Cardiac muscle cell (in vitro differentiated cells and primary cell): ENCODE measurements around the gene SFXN4. TPM values are rescaled to one million over a fixed set of nuclear protein-coding genes. Genes with fewer than 3 reads are reported as not detected.

Experiments
- DNase-seq, 2 donors: peaks; one replicate each; pipeline versions ENCODE4 v3.0.0 to v3.0.0-alpha.2; 2010 to 2017; ENCODE audit warnings: low read depth in 1 of 2, low spot score in 1 of 2
- H3K27ac ChIP-seq: fragments of 200-600 bp; sonication (generic); 2 replicates; pipeline ENCODE4 v1.5.1; 2016
- H3K27me3 ChIP-seq: fragments of 200-600 bp; sonication (generic); 2 replicates; pipeline ENCODE4 v1.6.0; 2016; ENCODE audit warnings: control low read depth
- H3K36me3 ChIP-seq: fragments of 200-600 bp; sonication (generic); 2 replicates; pipeline ENCODE4 v1.5.1; 2016; ENCODE audit warnings: control low read depth
- H3K4me1 ChIP-seq: fragments of 200-600 bp; sonication (generic); 2 replicates; pipeline ENCODE4 v1.8.1; 2017; ENCODE audit warnings: low read depth, mild to moderate bottlenecking, mixed run types
- H3K4me3 ChIP-seq: fragments of 200-600 bp; sonication (generic); 2 replicates; pipeline ENCODE4 v1.5.1; 2016; ENCODE audit warnings: mild to moderate bottlenecking
- H3K9me3 ChIP-seq: fragments of 200-600 bp; sonication (generic); 2 replicates; pipeline ENCODE4 v1.5.1; 2017; ENCODE audit warnings: low read depth, mild to moderate bottlenecking, control low read depth
- polyA plus RNA-seq: library from polyadenylated mRNA; unstranded; fragments of >200 nt; fragmentation: Nextera tagmentation; extraction: Ambion mirVana; gene quantifications from 2 replicates; pipeline ENCODE4 v1.2.1, GENCODE V29; 2016
- total RNA-seq: library from RNA; depleted of rRNA; stranded (reverse); fragments of >200 nt; gene quantifications from 2 replicates; pipeline ENCODE4 v1.2.3, GENCODE V29; 2016
- TF ChIP-seq, protein P1 (sequence below): IDR thresholded peaks from 2 replicates; pipeline ENCODE4 v1.5.1; 2012; ENCODE audit warnings: low read depth, mild to moderate bottlenecking, low read length

SFXN4 gene
- total and polyA plus RNA-seq, 2 experiments from 2014 or later, result 21.4 to 53.2 TPM

DNA sequence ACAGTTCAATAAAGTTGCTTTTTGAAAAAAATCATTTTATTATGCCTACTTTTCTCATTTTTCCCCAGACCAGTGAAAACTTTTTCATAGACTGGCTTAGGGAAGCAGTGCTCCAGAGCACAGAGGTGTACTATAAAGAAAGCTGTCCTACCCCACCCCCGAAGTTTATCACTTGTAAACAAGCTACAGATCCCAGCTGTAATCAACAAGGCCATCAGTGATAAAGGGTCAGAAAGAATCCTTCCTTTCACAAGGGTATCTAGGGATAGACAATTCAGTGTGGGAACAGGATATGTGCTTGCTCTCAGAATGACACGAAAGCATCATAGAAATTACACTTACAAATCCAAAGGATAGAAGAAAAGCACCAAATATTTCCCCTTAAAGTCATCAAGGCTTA is 8.6 kb upstream of the SFXN4 start:
- Histone ChIP-seq H3K36me3 (peaks cover 41% of the 10 kb centered on the region), H3K27me3 (no peaks in the 10 kb centered on the region), H3K4me3 (no peak overlapping the region), H3K4me1 (peaks cover 3% of the 10 kb centered on the region), H3K27ac (no peak overlapping the region), H3K9me3 (no peaks in the 10 kb centered on the region)
- TF ChIP-seq, protein P1, sequence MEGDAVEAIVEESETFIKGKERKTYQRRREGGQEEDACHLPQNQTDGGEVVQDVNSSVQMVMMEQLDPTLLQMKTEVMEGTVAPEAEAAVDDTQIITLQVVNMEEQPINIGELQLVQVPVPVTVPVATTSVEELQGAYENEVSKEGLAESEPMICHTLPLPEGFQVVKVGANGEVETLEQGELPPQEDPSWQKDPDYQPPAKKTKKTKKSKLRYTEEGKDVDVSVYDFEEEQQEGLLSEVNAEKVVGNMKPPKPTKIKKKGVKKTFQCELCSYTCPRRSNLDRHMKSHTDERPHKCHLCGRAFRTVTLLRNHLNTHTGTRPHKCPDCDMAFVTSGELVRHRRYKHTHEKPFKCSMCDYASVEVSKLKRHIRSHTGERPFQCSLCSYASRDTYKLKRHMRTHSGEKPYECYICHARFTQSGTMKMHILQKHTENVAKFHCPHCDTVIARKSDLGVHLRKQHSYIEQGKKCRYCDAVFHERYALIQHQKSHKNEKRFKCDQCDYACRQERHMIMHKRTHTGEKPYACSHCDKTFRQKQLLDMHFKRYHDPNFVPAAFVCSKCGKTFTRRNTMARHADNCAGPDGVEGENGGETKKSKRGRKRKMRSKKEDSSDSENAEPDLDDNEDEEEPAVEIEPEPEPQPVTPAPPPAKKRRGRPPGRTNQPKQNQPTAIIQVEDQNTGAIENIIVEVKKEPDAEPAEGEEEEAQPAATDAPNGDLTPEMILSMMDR, result no peak
- no peak for DNase-seq

DNA sequence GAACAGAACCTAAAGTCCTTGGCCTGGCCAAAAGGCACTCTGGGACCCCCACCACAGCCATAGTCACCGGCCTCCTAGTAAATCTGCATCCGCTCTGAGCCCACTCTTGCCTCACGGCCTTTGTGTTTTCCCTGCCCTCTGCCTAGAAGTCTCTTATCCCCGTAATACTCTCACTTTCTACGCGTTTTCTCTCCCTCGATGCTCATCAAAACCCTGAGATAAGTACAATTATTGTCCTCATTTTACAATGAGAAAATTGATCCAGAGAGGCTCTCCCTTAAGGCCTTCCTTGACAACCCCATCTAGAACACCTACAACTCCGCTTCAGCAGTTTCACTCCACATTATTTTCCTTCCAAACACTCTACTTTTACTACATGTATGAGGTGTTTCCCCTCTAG is 1.5 kb upstream of the SFXN4 start:
- Histone ChIP-seq H3K4me1 (peaks cover 15% of the 10 kb centered on the region), H3K27ac (peak overlapping the region; percentile 34), H3K4me3 (no peak overlapping the region), H3K9me3 (no peaks in the 10 kb centered on the region), H3K36me3 (peaks cover 41% of the 10 kb centered on the region), H3K27me3 (no peaks in the 10 kb centered on the region)
- no peak for DNase-seq
- TF ChIP-seq, protein P1, result no peak

DNA sequence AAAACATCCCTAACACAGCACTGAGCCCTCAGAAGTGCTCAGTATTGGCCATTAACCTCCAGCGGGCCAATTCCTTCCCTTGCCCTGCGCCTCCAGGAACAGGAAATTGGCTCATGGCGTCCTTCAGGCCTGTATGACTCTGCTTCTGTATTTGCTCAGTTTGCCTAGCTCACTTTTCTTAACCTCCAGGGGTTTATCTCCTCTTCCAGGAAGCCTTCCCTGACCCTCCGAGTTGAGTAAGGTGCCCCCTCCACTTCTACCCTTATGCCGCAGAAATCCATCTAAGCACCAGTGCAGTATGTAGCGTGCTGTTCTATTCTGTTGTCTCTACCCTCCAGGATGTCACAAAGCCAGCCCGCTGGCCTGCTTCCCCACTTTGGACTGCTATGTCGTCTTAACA is 1.1 kb upstream of the SFXN4 start:
- no peak overlapping the region for H3K4me3 ChIP-seq
- no peak for DNase-seq
- H3K27ac ChIP-seq, result no peak overlapping the region

DNA sequence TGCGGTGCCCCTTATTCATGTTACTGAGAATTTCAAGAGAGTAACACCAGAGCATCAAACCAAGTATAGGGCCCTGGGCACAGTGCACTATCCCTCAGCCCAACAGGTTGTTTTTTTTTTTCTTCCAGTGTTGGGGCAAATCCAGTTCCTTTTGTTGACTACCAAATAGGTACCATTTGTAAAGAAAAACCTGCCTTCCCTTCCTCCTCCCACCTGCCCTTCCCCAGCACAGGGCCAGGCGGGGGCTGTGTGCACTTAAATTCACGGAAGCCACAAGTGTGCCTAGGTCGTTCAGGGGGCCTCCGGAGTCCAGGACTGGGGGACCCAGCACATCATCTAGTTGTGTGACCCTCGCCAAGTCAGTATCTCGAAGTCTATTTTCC is 595 bp upstream of the SFXN4 start:
- peak overlapping the region; percentile 56 for H3K4me3 ChIP-seq
- TF ChIP-seq, protein P1, result no peak
- H3K9me3 ChIP-seq, result no peaks in the 10 kb centered on the region
- DNase-seq, result no peak
- peaks cover 32% of the 10 kb centered on the region for H3K36me3 ChIP-seq
- H3K4me1 ChIP-seq, result peaks cover 18% of the 10 kb centered on the region
- H3K27me3 ChIP-seq, result no peaks in the 10 kb centered on the region
- H3K27ac ChIP-seq, result peak overlapping the region; percentile 94

More for the DNA sequence above, 1.1 kb upstream of the SFXN4 start:
- no peaks in the 10 kb centered on the region for H3K27me3 ChIP-seq
- peaks cover 36% of the 10 kb centered on the region for H3K36me3 ChIP-seq
- TF ChIP-seq, protein P1, result no peak
- no peaks in the 10 kb centered on the region for H3K9me3 ChIP-seq
- peaks cover 17% of the 10 kb centered on the region for H3K4me1 ChIP-seq

DNA sequence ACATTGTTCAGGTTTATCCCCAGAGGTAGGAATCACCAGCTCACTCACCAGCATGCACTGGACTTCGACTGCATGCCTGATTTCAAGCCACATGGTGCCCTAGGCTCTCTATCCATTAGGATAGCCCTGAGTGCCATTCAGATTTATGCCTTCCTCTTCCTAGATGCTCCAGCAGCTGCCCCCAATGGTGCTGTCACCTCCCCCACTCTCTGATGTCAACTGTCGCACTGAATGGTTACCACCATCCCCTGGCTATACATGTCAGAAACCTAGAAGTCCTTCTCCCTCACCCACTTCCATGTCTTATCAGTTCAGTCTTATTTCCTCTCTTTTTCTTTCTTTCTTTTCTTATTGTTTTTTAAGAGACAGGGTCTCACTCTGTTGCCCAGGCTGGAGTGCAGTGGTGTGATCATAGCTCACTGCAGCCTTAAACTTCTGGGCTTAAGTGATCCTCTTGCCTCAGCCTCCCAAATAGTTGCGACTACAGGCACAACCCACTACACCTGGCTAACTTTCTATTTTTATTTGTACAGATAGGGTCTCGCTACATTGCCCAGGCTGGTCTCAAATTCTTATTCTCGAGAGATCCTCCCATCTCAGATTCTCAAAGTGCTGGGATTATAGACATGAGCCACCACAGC is 2.9 kb downstream of the SFXN4 start:
- Histone ChIP-seq H3K27me3 (no peaks in the 10 kb centered on the region), H3K36me3 (peaks cover 19% of the 10 kb centered on the region), H3K27ac (no peak overlapping the region), H3K9me3 (no peaks in the 10 kb centered on the region), H3K4me1 (peaks cover 18% of the 10 kb centered on the region), H3K4me3 (no peak overlapping the region)
- no peak for DNase-seq
- TF ChIP-seq, protein P1, result no peak
